ENCODE results near the gene AMBN. TPM values are rescaled to one million over a fixed set of nuclear protein-coding genes. Genes with fewer than 3 reads are reported as not detected.
A peak's percentile ranks its signal among the peaks of the same experiment; 100 is the strongest.

The AMBN gene
- not detected for polyA plus RNA-seq
- long read RNA-seq, donor 1, result 0 reads
- long read RNA-seq, donor 2, result 0 reads
- long read RNA-seq, donor 3, result 0 reads
- long read RNA-seq, donor 4, result 0 reads
- long read RNA-seq, donor 5, result 0 reads
- long read RNA-seq, donor 6, result 0 reads
- long read RNA-seq, donor 7, result 0 reads
- long read RNA-seq, donor 8, result 0 reads
- long read RNA-seq, donor 9, result 0 reads
- long read RNA-seq, donor 10, result 0 reads
- long read RNA-seq, donor 11, result 0 reads

DNA sequence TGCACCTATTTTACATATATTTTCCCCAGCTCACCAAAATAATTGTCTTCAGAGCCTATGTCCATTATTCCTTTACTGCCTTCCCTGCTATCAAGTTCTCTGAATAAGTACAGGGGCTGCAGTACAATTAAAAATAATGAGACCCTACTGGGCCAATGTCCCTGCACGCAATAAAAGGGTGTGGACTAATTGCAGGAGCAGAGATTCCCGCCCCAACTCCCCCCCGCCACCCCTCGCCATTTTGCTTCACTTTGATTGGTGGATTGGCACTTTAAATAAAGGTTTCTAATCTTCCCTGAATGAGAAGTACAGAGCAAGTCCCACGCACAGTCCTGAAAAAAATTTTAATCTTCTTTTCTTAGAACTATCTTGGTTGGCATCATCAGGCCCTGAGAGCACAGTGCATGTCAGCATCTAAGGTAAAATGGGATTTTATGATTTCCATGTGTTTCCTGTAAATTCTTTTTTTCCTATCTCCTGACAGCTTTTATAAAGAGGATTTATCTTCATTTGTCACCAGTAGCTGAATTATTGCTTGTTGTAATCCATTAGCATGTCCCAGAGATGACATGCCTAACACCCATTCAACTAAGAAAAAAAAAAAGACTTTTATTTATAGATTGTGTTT lies at the start of gene AMBN:
AMBN (plus strand) TSS at position 302 of the 628 bp plus-strand sequence; CDS start at position 405, 103 bp downstream.
- H3K36me3 ChIP-seq (ENCODE audit: control insufficient read depth, insufficient read depth, low read length), result no peaks in the 10 kb centered on the region
- H3K9me3 ChIP-seq (ENCODE audit: control insufficient read depth, low read depth, low read length), result no peaks in the 10 kb centered on the region
- H3K4me3 ChIP-seq (ENCODE audit: low read length), result no peak within 1 kb of the TSS
- DNase-seq, result no peak
- H3K4me1 ChIP-seq (ENCODE audit: control insufficient read depth, insufficient read depth, low read length), result no peaks in the 10 kb centered on the region
- WGBS (ENCODE audit: insufficient coverage, low lambda C conversion rate), result no CpG with 5 or more reads among the region's 5 CpGs
- H3K27ac ChIP-seq (ENCODE audit: low read length), result no peak within 1 kb of the TSS
- H3K27me3 ChIP-seq (ENCODE audit: control insufficient read depth, insufficient read depth, low read length), result no peaks in the 10 kb centered on the region

DNA sequence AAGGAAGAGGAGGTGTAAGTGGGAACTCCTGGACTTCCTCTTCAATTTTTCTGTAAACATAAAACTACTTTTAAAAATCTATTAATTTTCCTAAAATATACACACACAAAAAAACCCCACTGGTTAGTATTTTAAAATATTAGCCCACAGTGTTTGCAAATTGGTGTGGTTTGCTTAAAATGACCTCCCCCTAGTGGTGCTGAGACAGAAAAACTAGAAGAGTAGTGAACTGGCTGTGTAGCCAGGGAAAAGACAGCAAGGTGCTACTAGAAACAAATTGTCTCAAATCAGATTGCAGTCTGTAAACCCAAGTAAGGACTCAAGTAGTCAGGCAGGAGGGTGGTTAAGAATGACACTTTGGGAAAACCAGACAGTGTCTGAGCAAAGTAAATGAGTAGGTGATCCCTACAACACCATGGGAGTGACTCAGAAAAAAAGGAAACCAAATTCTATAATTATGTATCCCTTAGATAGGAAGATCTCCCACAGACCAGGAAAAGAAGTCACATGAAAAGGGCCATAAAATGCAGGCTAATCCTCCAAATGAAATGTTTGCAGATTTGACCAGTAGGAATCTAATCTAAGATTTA lies 47.7 kb upstream of the AMBN start:
- Histone ChIP-seq H3K36me3 (ENCODE audit: control insufficient read depth, insufficient read depth, low read length) (no peaks in the 10 kb centered on the region), H3K27ac (ENCODE audit: low read length) (no peak overlapping the region), H3K27me3 (ENCODE audit: control insufficient read depth, insufficient read depth, low read length) (no peaks in the 10 kb centered on the region), H3K4me1 (ENCODE audit: control insufficient read depth, insufficient read depth, low read length) (no peaks in the 10 kb centered on the region), H3K4me3 (ENCODE audit: low read length) (no peak overlapping the region), H3K9me3 (ENCODE audit: control insufficient read depth, low read depth, low read length) (no peaks in the 10 kb centered on the region)
- DNase-seq, result no peak

DNA sequence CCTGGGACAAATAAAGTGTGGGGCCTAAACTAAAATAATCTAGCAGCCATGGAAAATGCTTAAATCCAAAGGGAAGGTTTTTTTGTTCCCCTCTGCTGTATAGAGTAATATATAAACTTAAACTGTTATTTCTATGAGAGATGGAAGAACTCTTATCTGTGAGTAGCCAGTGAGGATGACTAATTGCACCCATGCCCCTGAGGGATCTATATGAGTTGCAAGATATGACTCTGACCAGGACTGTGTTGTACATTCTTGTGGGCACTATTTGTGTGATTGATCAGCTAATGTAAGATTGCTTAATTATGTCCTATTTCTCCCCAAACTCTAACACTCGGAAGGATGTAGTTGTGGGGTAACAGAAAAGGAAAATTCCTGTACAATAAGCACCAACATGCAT lies 35.2 kb upstream of the AMBN start:
- Histone ChIP-seq H3K4me1 (ENCODE audit: control insufficient read depth, insufficient read depth, low read length) (no peaks in the 10 kb centered on the region), H3K27ac (ENCODE audit: low read length) (no peak overlapping the region), H3K36me3 (ENCODE audit: control insufficient read depth, insufficient read depth, low read length) (no peaks in the 10 kb centered on the region), H3K4me3 (ENCODE audit: low read length) (no peak overlapping the region), H3K9me3 (ENCODE audit: control insufficient read depth, low read depth, low read length) (no peaks in the 10 kb centered on the region), H3K27me3 (ENCODE audit: control insufficient read depth, insufficient read depth, low read length) (no peaks in the 10 kb centered on the region)
- WGBS (ENCODE audit: insufficient coverage, low lambda C conversion rate), result no CpG with 5 or more reads among the region's 1 CpG
- DNase-seq, result no peak

DNA sequence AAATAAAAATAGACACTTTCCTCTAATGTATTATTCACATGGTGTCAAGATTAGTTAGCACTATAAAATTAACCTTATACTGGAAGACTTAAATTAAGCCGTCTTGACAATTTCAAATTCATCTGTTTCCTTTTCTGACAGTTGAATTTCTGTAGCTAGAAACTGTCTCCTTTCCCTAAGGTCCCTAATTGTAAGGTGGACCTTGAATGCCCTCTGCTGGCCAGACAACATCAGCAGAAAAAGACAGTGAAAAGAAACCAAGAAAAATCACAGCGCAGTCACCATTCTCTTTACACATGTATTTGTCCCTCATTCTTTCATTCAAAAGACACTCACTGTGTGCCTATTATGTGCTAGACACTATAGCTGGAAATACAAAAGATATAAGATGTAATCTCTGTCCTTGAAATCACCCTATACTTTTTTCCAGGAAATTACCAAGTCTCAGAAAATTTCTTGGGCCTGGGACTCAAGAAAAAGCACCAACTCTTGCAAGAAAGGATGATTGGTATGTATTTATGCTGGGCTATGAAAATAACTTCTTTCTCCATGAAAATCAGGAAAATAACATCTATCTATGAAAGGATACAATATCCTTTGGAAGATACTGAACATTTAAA lies 32.7 kb upstream of the AMBN start:
- Histone ChIP-seq H3K27me3 (ENCODE audit: control insufficient read depth, insufficient read depth, low read length) (no peaks in the 10 kb centered on the region), H3K4me1 (ENCODE audit: control insufficient read depth, insufficient read depth, low read length) (no peaks in the 10 kb centered on the region), H3K27ac (ENCODE audit: low read length) (no peak overlapping the region), H3K9me3 (ENCODE audit: control insufficient read depth, low read depth, low read length) (no peaks in the 10 kb centered on the region), H3K36me3 (ENCODE audit: control insufficient read depth, insufficient read depth, low read length) (no peaks in the 10 kb centered on the region), H3K4me3 (ENCODE audit: low read length) (no peak overlapping the region)
- no CpG with 5 or more reads among the region's 2 CpGs for WGBS (ENCODE audit: insufficient coverage, low lambda C conversion rate)
- peak in 1 of 2 donors; percentile 38 for DNase-seq

- WGBS (ENCODE audit: insufficient coverage, low lambda C conversion rate), result no CpG with 5 or more reads among the region's 1 CpG
Measured at GRCh38 chr4:70559924-70560323, 32.1 kb upstream of the AMBN start.

DNA sequence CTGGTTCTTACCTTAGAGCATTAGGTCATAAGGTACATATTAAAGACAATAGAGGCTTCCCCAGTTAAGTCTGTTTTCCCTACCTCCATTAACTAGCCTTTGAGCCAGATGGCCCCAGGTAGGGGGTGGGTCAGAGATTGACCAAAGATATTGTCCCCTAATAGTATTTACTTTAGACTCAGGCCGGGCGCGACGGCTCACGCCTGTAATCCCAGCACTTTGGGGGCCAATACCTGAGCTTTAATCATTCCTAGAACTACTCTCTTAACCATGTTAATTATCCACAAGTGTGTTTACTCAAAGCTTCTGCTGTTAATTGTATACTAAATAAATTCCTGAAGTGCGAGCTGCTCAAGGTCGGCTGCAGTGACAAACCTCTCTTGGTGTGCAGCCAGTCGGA lies 28.0 kb upstream of the AMBN start:
- Histone ChIP-seq H3K27ac (ENCODE audit: low read length) (no peak overlapping the region), H3K4me1 (ENCODE audit: control insufficient read depth, insufficient read depth, low read length) (no peaks in the 10 kb centered on the region), H3K36me3 (ENCODE audit: control insufficient read depth, insufficient read depth, low read length) (no peaks in the 10 kb centered on the region), H3K27me3 (ENCODE audit: control insufficient read depth, insufficient read depth, low read length) (no peaks in the 10 kb centered on the region), H3K9me3 (ENCODE audit: control insufficient read depth, low read depth, low read length) (no peaks in the 10 kb centered on the region), H3K4me3 (ENCODE audit: low read length) (no peak overlapping the region)
- no CpG with 5 or more reads among the region's 8 CpGs for WGBS (ENCODE audit: insufficient coverage, low lambda C conversion rate)
- peak in 1 of 2 donors; percentile 51 for DNase-seq

More at GRCh38 chr4:70559924-70560323, 32.1 kb upstream of the AMBN start:
- DNase-seq, result no peak
- Histone ChIP-seq H3K9me3 (ENCODE audit: control insufficient read depth, low read depth, low read length) (no peaks in the 10 kb centered on the region), H3K27me3 (ENCODE audit: control insufficient read depth, insufficient read depth, low read length) (no peaks in the 10 kb centered on the region), H3K27ac (ENCODE audit: low read length) (no peak overlapping the region), H3K36me3 (ENCODE audit: control insufficient read depth, insufficient read depth, low read length) (no peaks in the 10 kb centered on the region), H3K4me3 (ENCODE audit: low read length) (no peak overlapping the region), H3K4me1 (ENCODE audit: control insufficient read depth, insufficient read depth, low read length) (no peaks in the 10 kb centered on the region)

- no CpG with 5 or more reads among the region's 2 CpGs for WGBS (ENCODE audit: insufficient coverage, low lambda C conversion rate)
- Histone ChIP-seq H3K4me3 (ENCODE audit: low read length) (no peak overlapping the region), H3K9me3 (ENCODE audit: control insufficient read depth, low read depth, low read length) (no peaks in the 10 kb centered on the region), H3K36me3 (ENCODE audit: control insufficient read depth, insufficient read depth, low read length) (no peaks in the 10 kb centered on the region), H3K27ac (ENCODE audit: low read length) (no peak overlapping the region), H3K4me1 (ENCODE audit: control insufficient read depth, insufficient read depth, low read length) (no peaks in the 10 kb centered on the region), H3K27me3 (ENCODE audit: control insufficient read depth, insufficient read depth, low read length) (no peaks in the 10 kb centered on the region)
- no peak for DNase-seq
Measured at GRCh38 chr4:70570796-70571195, 21.3 kb upstream of the AMBN start.

DNA sequence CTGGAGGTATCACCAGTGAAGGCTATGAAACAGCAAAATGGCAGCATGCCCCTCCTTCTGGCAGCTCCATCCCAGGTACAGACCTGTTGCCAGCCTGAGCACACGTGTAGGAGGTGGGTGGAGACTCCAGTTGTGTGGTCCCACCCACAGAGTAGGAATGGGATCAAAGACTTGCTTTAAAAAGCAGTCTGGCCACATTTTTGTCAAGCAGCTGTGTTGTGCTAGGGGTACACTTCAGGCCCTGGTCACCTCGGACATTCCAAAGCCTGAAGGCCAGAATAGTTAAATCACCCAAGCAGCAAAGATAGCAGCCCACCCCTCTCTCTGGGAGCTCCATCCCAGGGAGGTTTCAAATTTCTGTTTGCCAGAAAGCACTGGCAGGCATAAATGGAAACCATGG lies 20.3 kb upstream of the AMBN start:
- no CpG with 5 or more reads among the region's 2 CpGs for WGBS (ENCODE audit: insufficient coverage, low lambda C conversion rate)
- no peak overlapping the region for H3K4me3 ChIP-seq (ENCODE audit: low read length)
- no peaks in the 10 kb centered on the region for H3K27me3 ChIP-seq (ENCODE audit: control insufficient read depth, insufficient read depth, low read length)
- no peaks in the 10 kb centered on the region for H3K9me3 ChIP-seq (ENCODE audit: control insufficient read depth, low read depth, low read length)
- no peak overlapping the region for H3K27ac ChIP-seq (ENCODE audit: low read length)
- no peaks in the 10 kb centered on the region for H3K4me1 ChIP-seq (ENCODE audit: control insufficient read depth, insufficient read depth, low read length)
- H3K36me3 ChIP-seq (ENCODE audit: control insufficient read depth, insufficient read depth, low read length), result no peaks in the 10 kb centered on the region
- DNase-seq, result no peak

GRCh38 chr4:70575964-70576363 lies 16.1 kb upstream of the AMBN start:
- Histone ChIP-seq H3K9me3 (ENCODE audit: control insufficient read depth, low read depth, low read length) (no peaks in the 10 kb centered on the region), H3K4me1 (ENCODE audit: control insufficient read depth, insufficient read depth, low read length) (no peaks in the 10 kb centered on the region), H3K27me3 (ENCODE audit: control insufficient read depth, insufficient read depth, low read length) (no peaks in the 10 kb centered on the region), H3K4me3 (ENCODE audit: low read length) (no peak overlapping the region), H3K27ac (ENCODE audit: low read length) (no peak overlapping the region), H3K36me3 (ENCODE audit: control insufficient read depth, insufficient read depth, low read length) (no peaks in the 10 kb centered on the region)
- DNase-seq, result no peak

DNA sequence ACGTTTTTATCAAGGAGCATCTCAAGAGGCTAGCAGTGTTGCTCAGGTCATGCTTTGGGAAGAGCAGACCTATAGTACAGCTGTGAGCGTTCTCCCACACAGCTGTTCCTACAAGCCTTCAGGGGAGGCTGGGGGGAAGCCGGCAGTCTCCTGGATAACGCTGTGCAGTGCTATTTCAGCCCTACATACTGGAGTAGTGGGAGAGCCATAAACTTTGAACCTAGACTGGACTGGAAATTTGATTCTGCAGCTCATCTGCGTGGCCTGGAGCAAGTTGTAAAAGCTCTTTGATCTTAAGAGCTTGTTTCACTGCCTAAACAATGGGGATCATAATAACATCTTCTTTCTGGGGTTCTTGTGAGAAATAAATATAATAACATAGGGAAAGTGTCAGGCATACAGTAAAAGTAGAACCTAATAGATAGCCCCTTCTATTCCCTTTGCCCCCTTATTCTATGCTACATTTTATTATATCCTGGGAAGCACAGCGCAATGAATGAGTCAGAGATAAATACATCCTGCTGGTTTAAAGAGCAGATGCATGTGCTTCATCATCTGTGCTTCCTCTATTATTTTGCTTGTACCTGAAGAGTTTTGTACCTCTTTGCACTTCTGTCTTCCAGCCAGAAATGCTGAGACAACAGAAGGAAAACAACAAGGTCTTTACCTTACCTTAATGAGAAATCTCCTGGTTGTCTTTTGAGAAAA lies 14.7 kb upstream of the AMBN start:
- no CpG with 5 or more reads among the region's 6 CpGs for WGBS (ENCODE audit: insufficient coverage, low lambda C conversion rate)
- DNase-seq, result peak; percentile 13 to 58
- Histone ChIP-seq H3K4me3 (ENCODE audit: low read length) (no peak overlapping the region), H3K27ac (ENCODE audit: low read length) (no peak overlapping the region), H3K27me3 (ENCODE audit: control insufficient read depth, insufficient read depth, low read length) (no peaks in the 10 kb centered on the region), H3K4me1 (ENCODE audit: control insufficient read depth, insufficient read depth, low read length) (no peaks in the 10 kb centered on the region), H3K36me3 (ENCODE audit: control insufficient read depth, insufficient read depth, low read length) (no peaks in the 10 kb centered on the region), H3K9me3 (ENCODE audit: control insufficient read depth, low read depth, low read length) (no peaks in the 10 kb centered on the region)
